Mammary epithelial cell (primary cell): ENCODE results near the gene CEP44.

ENCODE experiments used
- EZH2 ChIP-seq: IDR thresholded peaks from 2 replicates; pipeline ENCODE4 v1.6.1; 2012; ENCODE audit warnings: low read length, inconsistent platforms, borderline replicate concordance
- TF ChIP-seq, protein P1 (sequence below), 2 donors: IDR thresholded peaks in 1 of 2; conservative IDR thresholded peaks in 1 of 2; 2 replicates each; pipeline ENCODE4 v1.5.1; 2011 to 2012; ENCODE audit warnings: inconsistent platforms in 2 of 2, low read length in 2 of 2, mild to moderate bottlenecking in 2 of 2, control low read depth in 1 of 2, low read depth in 1 of 2; ENCODE audit not compliant: insufficient read depth in 1 of 2; ENCODE audit errors: extremely low read depth in 1 of 2

DNA sequence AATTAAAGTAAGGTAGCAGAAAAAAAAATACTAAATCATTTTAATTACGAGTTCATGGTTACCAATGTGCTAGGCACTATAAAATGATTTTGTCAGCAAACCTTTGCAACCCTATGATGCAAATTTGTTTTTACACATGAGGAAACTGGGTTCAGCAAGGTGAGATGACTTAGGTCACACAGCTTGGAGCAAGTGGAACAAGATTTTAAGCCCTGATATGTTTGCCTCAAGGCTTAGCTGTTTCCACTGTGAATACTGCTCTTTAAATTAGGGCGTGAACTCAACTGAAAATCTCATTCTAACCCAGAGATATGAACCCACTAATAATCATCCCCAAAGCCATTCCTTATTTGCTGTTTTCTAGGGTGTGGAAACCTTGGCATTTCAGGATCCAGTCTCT is 86.3 kb downstream of the CEP44 start:
- TF ChIP-seq, protein P1, sequence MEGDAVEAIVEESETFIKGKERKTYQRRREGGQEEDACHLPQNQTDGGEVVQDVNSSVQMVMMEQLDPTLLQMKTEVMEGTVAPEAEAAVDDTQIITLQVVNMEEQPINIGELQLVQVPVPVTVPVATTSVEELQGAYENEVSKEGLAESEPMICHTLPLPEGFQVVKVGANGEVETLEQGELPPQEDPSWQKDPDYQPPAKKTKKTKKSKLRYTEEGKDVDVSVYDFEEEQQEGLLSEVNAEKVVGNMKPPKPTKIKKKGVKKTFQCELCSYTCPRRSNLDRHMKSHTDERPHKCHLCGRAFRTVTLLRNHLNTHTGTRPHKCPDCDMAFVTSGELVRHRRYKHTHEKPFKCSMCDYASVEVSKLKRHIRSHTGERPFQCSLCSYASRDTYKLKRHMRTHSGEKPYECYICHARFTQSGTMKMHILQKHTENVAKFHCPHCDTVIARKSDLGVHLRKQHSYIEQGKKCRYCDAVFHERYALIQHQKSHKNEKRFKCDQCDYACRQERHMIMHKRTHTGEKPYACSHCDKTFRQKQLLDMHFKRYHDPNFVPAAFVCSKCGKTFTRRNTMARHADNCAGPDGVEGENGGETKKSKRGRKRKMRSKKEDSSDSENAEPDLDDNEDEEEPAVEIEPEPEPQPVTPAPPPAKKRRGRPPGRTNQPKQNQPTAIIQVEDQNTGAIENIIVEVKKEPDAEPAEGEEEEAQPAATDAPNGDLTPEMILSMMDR (conservative IDR thresholded peaks at IDR 0.05 in 1 of 2, IDR thresholded peaks at IDR 0.05 in 1 of 2; ENCODE audit: extremely low read depth in 1 of 2, insufficient read depth in 1 of 2, low read depth in 1 of 2, low read length in 2 of 2), result no peak
- TF ChIP-seq EZH2, result no peak
